ENCODE measurements around the gene TRPM3.
"Not testable (repeated sequence)": the region's sequence is repeated elsewhere in the genome, so short reads cannot be mapped to it uniquely, and the experiment has no call there.

Gene TRPM3

DNA sequence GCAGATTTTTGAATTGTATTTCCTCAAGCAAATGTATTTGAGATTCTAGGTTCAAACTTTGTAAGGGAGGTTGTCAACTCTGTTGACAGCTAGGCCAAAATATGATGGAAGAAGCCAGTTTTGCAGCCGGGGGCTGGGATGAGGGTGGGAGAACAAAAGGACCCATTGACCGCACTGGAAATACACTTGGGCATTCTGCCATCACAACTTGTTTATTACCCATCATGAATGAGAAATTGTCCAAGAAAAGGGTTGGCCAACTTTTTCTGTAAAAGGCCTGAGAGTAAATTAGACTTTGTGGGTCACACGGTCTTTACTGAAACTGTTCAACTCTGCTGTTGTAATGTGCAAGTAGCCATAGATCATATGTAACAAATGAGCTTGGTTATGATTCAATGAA, 485.6 kb downstream of the TRPM3 start:
- in situ Hi-C loops (cut with HindIII; ENCODE audit: low sequenced_read_pairs), result loop anchor here (25.0 kb wide), 2 partner anchors 327 to 627 kb away; no protein-coding TSS in a partner anchor
- peak; percentile 18 for DNase-seq (ENCODE audit: low read depth)
- no peak overlapping the region for H3K4me3 ChIP-seq (ENCODE audit: low read depth, low read length)
- no peak for TF ChIP-seq CTCF (IDR thresholded peaks at IDR 0.05; ENCODE audit: low read depth, low read length, missing control alignments)

DNA sequence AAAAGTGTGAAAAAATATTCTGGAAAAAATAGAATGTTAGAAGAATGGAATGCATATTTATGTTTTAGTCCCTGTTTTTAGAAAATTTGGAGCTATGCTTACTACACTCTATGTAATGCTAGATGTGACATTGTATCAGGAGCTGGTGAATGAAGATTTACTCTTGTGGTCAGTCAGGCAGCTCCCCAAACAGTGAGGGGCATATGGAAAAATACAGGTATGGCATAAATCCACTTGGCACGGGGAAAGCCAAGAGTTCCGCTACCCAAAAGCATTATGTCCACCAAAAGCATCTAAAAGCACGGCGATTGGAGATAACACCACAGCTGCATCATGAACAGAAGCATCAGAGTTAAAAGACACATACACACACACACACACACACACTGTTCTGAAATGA, 486.7 kb downstream of the TRPM3 start:
- in situ Hi-C loops (cut with HindIII; ENCODE audit: low sequenced_read_pairs), result loop anchor here (25.0 kb wide), 2 partner anchors 328 to 628 kb away; no protein-coding TSS in a partner anchor
- no peak for TF ChIP-seq CTCF (IDR thresholded peaks at IDR 0.05; ENCODE audit: low read depth, low read length, missing control alignments)
- DNase-seq (ENCODE audit: low read depth), result no peak
- no peak overlapping the region for H3K4me3 ChIP-seq (ENCODE audit: low read depth, low read length)

GRCh38 chr9:70630971-70631370, 490.4 kb downstream of the TRPM3 start:
- no peak for TF ChIP-seq CTCF (IDR thresholded peaks at IDR 0.05; ENCODE audit: low read depth, low read length, missing control alignments)

GRCh38 chr9:70629080-70629685, 492.2 kb downstream of the TRPM3 start:
- not testable (repeated sequence) for DNase-seq (ENCODE audit: low read depth); H3K4me3 ChIP-seq (ENCODE audit: low read depth, low read length)
- in situ Hi-C loops (cut with HindIII; ENCODE audit: low sequenced_read_pairs), result loop anchor here (25.0 kb wide), 2 partner anchors 333 to 633 kb away; no protein-coding TSS in a partner anchor
- TF ChIP-seq CTCF (IDR thresholded peaks at IDR 0.05; ENCODE audit: low read depth, low read length, missing control alignments), result peak; percentile 38

More at GRCh38 chr9:70630971-70631370, 490.4 kb downstream of the TRPM3 start:
- DNase-seq (ENCODE audit: low read depth), result no peak
- in situ Hi-C loops (cut with HindIII; ENCODE audit: low sequenced_read_pairs), result loop anchor here (25.0 kb wide), 2 partner anchors 331 to 631 kb away; no protein-coding TSS in a partner anchor
- no peak overlapping the region for H3K4me3 ChIP-seq (ENCODE audit: low read depth, low read length)

DNA sequence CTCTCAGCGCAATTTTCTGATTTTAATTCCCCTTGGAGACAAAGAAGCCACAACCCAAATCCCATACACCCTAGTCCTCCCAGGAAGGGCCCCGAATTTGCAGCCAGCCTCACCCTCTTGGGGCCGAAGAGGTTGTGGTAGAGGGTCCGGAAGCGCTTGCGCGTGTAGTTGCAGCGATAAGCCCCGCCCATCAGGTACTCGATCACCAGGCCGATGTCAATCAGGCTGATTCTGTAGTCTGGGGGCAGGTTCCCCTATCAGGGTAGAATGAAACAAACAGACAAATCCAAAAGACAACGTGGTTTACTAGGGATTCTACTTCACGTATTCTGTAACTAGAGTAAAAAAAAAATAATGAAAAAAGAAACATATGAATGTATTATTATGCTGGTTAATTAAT, 496.3 kb downstream of the TRPM3 start:
- no peak for DNase-seq (ENCODE audit: low read depth)
- no peak overlapping the region for H3K4me3 ChIP-seq (ENCODE audit: low read depth, low read length)
- in situ Hi-C loops (cut with HindIII; ENCODE audit: low sequenced_read_pairs), result loop anchor here (25.0 kb wide), 2 partner anchors 337 to 637 kb away; no protein-coding TSS in a partner anchor
- TF ChIP-seq CTCF (IDR thresholded peaks at IDR 0.05; ENCODE audit: low read depth, low read length, missing control alignments), result no peak

GRCh38 chr9:70618784-70619183, 502.6 kb downstream of the TRPM3 start:
- no peak for TF ChIP-seq CTCF (IDR thresholded peaks at IDR 0.05; ENCODE audit: low read depth, low read length, missing control alignments)
- no peak for DNase-seq (ENCODE audit: low read depth)
- in situ Hi-C loops (cut with HindIII; ENCODE audit: low sequenced_read_pairs), result no loop called here
- no peak overlapping the region for H3K4me3 ChIP-seq (ENCODE audit: low read depth, low read length)
